ACC112 (cell line): ENCODE results near the gene NCOA1.
"Not testable (repeated sequence)": the region's sequence is repeated elsewhere in the genome, so short reads cannot be mapped to it uniquely, and the experiment has no call there.

Experiments
- H2AFZ ChIP-seq: fragments of 200-600 bp; sonication (generic); one replicate; pipeline ENCODE4 v1.6.0; 2017; ENCODE audit warnings: antibody characterized with exemption, low read length; ENCODE audit not compliant: unreplicated experiment
- H3K27ac ChIP-seq: fragments of 200-600 bp; sonication (generic); 2 replicates; pipeline ENCODE4 v1.5.1; 2014; ENCODE audit warnings: low read depth, mild to moderate bottlenecking, antibody characterized with exemption, low read length, moderate library complexity
- H3K27me3 ChIP-seq: fragments of 200-600 bp; sonication (generic); 2 replicates; pipeline ENCODE4 v1.6.1; 2014; ENCODE audit warnings: mild to moderate bottlenecking, antibody characterized with exemption, low read length, moderate library complexity, mixed read lengths; ENCODE audit not compliant: insufficient read depth
- H3K36me3 ChIP-seq: fragments of 200-600 bp; sonication (generic); 2 replicates; pipeline ENCODE4 v1.6.1; 2016; ENCODE audit warnings: mild to moderate bottlenecking, antibody characterized with exemption, low read length, moderate library complexity, mixed read lengths; ENCODE audit not compliant: insufficient read depth
- H3K4me1 ChIP-seq: fragments of 200-600 bp; sonication (generic); one replicate; pipeline ENCODE4 v1.6.1; 2016; ENCODE audit warnings: low read length, mixed read lengths; ENCODE audit not compliant: insufficient read depth, unreplicated experiment, control insufficient read depth
- H3K4me3 ChIP-seq: fragments of 200-600 bp; sonication (generic); 2 replicates; pipeline ENCODE4 v1.5.1; 2014; ENCODE audit warnings: mild to moderate bottlenecking, low read depth, low read length
- H3K79me2 ChIP-seq: fragments of 200-600 bp; sonication (generic); one replicate; pipeline ENCODE4 v1.6.0; 2016; ENCODE audit warnings: low read length; ENCODE audit not compliant: control insufficient read depth, unreplicated experiment, insufficient read depth

NCOA1 gene

DNA sequence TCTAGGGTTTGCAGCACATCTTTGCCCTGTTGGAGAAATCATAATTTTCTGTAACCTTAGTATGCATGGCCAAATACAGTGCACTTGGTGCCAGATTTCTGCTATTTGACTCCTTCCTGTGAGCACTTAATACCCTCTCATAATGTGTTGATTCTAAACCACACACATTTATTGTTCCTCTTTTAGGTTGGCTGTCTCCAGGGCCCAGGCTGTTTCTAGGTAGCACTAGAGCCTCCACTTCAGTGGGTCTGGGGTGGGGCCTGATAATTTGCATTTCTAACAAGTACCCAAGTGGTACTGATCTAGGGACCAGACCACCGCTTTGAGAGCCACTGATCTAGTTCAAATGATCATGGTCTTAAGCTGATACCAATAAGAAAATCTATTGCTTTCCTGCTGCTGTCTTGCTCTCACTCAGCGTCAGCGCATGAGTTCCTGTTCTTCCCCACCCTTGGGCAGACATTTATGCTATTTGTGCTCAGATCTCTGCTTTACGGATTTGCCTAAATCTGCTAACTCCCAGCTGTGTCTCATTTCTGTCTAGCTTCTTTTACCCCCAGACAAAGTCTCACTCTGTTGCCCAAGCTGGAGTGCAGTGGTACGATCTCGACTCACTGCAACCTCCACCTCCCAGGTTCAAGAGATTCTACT, 294.7 kb downstream of the NCOA1 start:
- Histone ChIP-seq H3K4me3 (no peak overlapping the region), H3K27ac (no peak overlapping the region), H3K36me3 (no peaks in the 10 kb centered on the region), H3K4me1 (no peaks in the 10 kb centered on the region), H2AFZ (no peak overlapping the region), H3K79me2 (no peaks in the 10 kb centered on the region), H3K27me3 (no peaks in the 10 kb centered on the region)

DNA sequence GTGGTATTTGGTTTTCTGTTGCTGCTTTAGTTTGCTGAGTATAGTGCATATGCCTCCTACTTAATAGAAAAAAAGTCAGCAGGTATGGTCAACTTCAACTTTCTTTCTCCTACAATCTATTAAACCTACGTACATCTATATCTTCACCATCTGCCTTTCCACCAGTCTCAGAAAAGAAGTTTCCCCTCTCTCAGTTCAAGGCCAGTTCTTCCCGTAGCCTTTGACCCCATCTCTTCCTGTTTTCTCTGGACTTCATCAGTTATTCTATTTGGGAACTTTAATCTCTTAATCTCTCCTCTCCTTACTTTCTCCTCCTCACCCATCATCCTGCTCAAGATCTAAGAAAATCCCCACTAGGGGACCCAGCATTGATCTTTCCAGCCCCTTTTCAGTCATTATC, 296.5 kb downstream of the NCOA1 start:
- no peaks in the 10 kb centered on the region for H3K27me3 ChIP-seq
- H3K27ac ChIP-seq = no peak overlapping the region
- no peak overlapping the region for H2AFZ ChIP-seq
- no peaks in the 10 kb centered on the region for H3K79me2 ChIP-seq
- H3K4me1 ChIP-seq = peaks cover 8% of the 10 kb centered on the region
- H3K36me3 ChIP-seq = no peaks in the 10 kb centered on the region
- no peak overlapping the region for H3K4me3 ChIP-seq

DNA sequence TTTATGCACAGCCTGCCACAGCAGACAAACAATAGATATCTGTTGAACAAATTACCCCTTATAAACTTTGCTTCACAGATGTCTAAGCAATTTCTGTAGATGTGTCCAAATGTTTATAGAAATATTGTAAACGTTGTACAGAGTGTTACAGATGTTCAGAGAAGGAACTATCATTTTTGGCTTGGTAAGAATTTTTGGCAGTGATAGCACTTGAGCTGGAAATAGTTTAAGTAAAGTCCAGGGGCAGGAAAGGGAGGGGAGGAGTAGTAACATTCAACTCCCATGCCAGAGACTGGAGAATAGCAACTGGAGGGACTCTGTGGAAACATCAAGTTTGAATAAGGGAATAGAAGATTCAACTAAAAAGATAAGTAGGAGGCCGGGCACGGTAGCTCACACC, 297.8 kb downstream of the NCOA1 start:
- H3K79me2 ChIP-seq = peaks cover 5% of the 10 kb centered on the region
- H3K27ac ChIP-seq = no peak overlapping the region
- no peak overlapping the region for H2AFZ ChIP-seq
- peaks cover 8% of the 10 kb centered on the region for H3K4me1 ChIP-seq
- H3K36me3 ChIP-seq = no peaks in the 10 kb centered on the region
- no peaks in the 10 kb centered on the region for H3K27me3 ChIP-seq
- no peak overlapping the region for H3K4me3 ChIP-seq

DNA sequence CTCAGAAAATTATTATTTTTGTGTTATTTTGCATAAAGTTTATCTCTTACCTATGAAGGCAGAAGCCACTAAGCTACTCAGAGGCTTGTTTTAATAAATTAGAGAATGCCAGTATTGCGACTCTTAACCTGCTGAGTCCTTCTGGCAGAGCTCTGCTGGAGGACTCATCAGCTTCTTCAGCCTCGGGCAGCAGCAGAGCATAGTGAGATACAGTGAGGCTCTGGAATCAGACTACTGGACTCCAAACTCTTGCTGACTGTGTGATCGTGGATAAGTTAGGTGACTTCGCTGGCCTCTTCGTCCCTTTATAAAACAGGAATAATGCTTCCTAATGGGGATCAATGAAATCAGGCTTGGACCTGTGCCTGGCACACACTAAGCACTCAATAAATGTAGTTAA, 300.4 kb downstream of the NCOA1 start:
- Histone ChIP-seq H2AFZ (peak overlapping the region; percentile 76), H3K36me3 (peaks cover 4% of the 10 kb centered on the region; the same call in 1 of the 2 replicates), H3K27me3 (no peaks in the 10 kb centered on the region), H3K4me1 (peaks cover 18% of the 10 kb centered on the region), H3K27ac (no peak overlapping the region), H3K79me2 (peaks cover 31% of the 10 kb centered on the region), H3K4me3 (peak overlapping the region; percentile 20)

DNA sequence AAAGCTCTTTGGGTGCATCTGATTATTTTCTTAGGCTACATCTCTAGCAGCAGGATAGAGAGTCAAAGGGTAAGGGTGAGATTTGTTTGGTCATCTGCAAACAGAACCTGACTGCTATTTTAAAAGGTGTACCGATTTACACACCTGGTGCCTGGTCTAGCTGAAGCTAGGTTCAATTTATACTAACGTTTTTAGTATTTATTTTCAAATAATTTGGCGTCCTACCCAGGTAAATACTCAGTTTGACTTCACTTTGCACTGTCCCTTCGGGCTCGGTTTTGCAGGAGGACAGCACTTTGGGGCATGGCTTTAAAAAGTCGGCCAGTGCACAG, 301.5 kb downstream of the NCOA1 start:
- Histone ChIP-seq H3K79me2 (peaks cover 42% of the 10 kb centered on the region), H2AFZ (peak overlapping the region; percentile 71), H3K27ac (no peak overlapping the region), H3K27me3 (no peaks in the 10 kb centered on the region), H3K4me1 (peaks cover 18% of the 10 kb centered on the region), H3K36me3 (peaks cover 6% of the 10 kb centered on the region), H3K4me3 (peak overlapping the region; percentile 82)

DNA sequence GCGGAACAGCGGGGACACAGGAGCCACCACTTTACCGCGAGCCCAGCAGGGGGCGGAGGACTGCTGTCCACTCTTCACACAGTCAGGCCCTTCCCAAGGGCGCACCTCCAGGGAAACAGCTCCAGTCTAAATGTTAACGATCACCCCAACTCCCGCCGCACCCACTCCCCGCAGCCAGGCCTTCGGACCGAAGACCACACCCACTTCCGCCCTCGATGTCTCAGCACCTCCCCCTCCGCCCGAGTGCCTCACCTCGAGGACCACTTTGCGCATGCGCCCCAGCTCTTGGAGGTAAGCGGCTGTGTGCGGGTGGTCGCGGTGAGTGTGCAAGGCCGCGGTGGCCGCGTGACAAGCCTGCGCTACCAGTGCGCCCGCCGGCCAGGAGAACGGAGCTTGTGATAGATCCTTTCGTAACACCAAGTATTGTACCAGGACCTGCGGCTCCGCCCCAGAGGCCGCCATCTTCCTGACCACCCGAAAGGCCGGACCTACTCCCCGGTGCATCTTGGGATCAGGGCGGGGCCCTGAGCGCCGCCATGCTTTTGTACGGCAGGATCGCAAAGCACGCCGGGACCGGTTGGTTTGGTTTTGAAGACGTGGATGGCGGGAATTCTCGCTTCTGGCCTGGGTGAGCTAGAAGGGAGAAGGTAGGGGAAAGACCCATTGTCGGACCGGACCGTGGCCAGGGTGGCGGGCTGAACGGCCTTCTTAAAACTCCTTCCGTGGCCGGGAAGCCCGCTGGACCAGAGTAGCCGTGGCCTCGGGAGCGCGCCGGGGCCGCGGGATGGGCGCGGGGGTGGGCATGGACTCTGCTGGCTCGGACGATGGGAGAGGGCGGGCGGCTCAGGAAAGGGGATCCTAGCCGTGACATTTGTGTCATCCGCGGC, 302.1 kb downstream of the NCOA1 start, which contains the start of the genes CENPO and PTRHD1:
Gene CENPO (plus strand): TSS at position 552 of the 887 bp plus-strand sequence. CDS start 495 bp downstream, outside the sequence.
Gene PTRHD1 (minus strand): TSS at position 518 of the 887 bp plus-strand sequence. CDS start 14 bp downstream, at position 504.
- peaks cover 18% of the 10 kb centered on the region for H3K4me1 ChIP-seq
- peak within 1 kb of the TSS; percentile 71 for H2AFZ ChIP-seq
- H3K27me3 ChIP-seq = no peaks in the 10 kb centered on the region
- H3K36me3 ChIP-seq = peaks cover 12% of the 10 kb centered on the region
- peak within 1 kb of the TSS; percentile 89 for H3K27ac ChIP-seq
- peak within 1 kb of the TSS; percentile 82 for H3K4me3 ChIP-seq
- peaks cover 48% of the 10 kb centered on the region for H3K79me2 ChIP-seq

DNA sequence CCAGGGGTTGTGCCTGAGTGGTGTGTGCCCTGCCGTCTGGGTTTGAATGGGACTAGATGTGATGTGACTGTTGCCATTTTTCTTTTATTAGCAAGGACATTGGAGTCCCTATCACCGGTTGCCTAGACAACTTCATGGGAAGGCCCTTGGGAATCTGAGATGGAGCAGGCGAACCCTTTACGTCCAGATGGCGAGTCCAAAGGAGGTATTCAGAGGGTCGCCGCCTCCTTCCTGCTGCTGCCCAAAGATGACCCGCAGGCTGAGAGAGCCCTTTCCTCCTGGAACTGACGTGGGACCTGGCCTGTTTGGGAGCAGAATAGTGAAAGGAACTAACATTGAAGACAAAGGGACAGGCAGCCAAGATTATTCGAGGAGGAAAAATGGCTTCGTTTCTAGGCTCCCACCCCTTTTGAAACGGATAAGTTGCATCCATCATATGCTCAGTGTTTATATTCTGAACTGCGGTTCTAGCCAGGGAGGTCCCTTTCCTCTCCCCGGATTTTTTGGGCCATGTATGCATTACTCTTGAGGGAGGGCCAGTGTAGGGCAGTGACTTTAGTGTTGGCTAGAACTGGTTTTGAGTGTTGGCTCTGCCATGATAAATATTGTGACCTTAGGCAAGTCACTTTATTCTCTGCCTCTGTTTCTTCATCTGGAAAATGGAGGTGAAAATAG, 302.8 kb downstream of the NCOA1 start:
- Histone ChIP-seq H3K79me2 (peaks cover 53% of the 10 kb centered on the region), H3K36me3 (peaks cover 14% of the 10 kb centered on the region), H2AFZ (peak overlapping the region; percentile 41), H3K4me1 (peaks cover 18% of the 10 kb centered on the region), H3K27ac (peak overlapping the region; percentile 89), H3K4me3 (peak overlapping the region; percentile 82), H3K27me3 (no peaks in the 10 kb centered on the region)

DNA sequence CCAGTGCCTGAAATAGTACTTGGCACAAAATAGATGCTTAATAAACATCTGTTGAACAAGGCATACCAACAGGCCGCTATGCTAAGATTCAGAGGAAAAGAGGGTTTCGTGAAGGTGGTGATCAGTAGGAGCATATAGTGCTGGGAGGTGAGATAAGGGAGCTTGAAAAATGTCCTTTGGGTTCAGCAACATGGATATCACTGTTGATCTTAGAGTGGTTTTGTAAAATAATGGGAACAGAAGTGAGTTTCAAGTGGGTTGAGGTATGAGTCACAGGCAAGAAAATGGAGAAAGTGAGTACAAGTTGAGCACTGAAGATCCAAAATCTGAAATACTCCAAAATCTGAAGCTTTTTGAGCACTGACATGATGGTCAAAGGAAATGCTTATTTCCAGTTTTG, 306.6 kb downstream of the NCOA1 start:
- Histone ChIP-seq H2AFZ (no peak overlapping the region), H3K36me3 (peaks cover 26% of the 10 kb centered on the region), H3K27me3 (no peaks in the 10 kb centered on the region), H3K4me3 (no peak overlapping the region), H3K4me1 (peaks cover 10% of the 10 kb centered on the region), H3K27ac (no peak overlapping the region), H3K79me2 (peaks cover 65% of the 10 kb centered on the region)

DNA sequence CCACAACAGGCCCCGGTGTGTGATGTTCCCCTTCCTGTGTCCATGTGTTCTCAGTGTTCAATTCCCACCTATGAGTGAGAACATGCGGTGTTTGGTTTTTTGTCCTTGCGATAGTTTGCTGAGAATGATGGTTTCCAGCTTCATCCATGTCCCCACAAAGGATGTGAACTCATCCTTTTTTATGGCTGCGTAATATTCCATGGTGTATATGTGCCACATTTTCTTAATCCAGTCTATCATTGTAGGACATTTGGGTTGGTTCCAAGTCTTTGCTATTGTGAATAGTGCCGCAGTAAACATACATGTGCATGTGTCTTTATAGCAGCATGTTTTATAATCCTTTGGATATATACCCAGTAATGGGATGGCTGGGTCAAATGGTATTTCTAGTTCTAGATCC, 309.4 kb downstream of the NCOA1 start:
- H2AFZ ChIP-seq, H3K4me1 ChIP-seq, H3K27ac ChIP-seq, H3K27me3 ChIP-seq, H3K4me3 ChIP-seq: not testable (repeated sequence)
- peaks cover 44% of the 10 kb centered on the region for H3K79me2 ChIP-seq
- peaks cover 26% of the 10 kb centered on the region for H3K36me3 ChIP-seq

DNA sequence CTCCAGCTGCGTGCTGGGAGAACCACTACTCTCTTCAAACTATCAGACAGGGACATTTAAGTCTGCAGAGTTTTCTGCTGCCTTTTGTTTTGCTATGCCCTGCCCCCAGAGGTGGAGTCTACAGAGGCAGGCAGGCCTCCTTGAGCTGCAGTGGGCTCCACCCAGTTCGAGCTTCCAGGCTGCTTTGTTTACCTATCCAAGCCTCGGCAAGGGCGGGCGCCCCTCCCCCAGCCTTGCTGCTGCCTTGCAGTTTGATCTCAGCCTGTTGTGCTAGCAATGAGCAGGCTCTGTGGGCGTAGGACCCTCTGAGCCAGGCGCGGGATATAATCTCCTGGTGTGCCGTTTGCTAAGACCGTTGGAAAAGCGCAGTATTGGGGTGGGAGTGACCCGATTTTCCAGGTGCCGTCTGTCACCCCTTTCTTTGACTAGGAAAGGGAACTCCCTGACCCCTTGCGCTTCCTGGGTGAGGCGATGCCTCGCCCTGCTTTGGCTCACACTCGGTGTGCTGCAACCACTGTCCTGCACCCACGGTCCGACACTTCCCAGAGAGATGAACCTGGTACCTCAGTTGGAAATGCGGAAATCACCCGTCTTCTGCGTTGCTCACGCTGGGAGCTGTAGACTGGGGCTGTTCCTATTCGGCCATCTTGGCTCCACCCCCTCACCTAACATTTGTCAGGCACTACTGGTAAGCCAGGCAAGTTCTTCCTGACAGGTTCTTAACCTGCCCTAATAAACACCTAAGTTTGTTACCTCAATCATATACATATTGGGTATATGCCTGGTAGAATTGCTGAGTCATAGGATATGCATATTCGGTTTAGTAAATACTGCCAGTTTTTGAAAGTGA, 315.0 kb downstream of the NCOA1 start:
- H3K36me3 ChIP-seq, H3K27me3 ChIP-seq, H2AFZ ChIP-seq: not testable (repeated sequence)
- Histone ChIP-seq H3K4me1 (peaks cover 25% of the 10 kb centered on the region), H3K79me2 (peaks cover 50% of the 10 kb centered on the region), H3K4me3 (peak overlapping the region; percentile 20; the same call in 1 of the 2 replicates), H3K27ac (peak overlapping the region; percentile 51)
